Muscle layer of duodenum (tissue), 2 donors: ENCODE measurements around the gene PDE1A.
A peak's percentile ranks its signal among the peaks of the same experiment; 100 is the strongest.

Source experiments
- H3K27ac ChIP-seq: one replicate; pipeline ENCODE4 v1.7.0; 2013; ENCODE audit warnings: mild to moderate bottlenecking, low read length
- H3K27me3 ChIP-seq: one replicate; pipeline ENCODE4 v1.7.0; 2013; ENCODE audit warnings: low read depth, mild to moderate bottlenecking, control low read depth, low read length
- H3K36me3 ChIP-seq, 2 donors: one replicate each; pipeline ENCODE4 v1.7.0; 2013; ENCODE audit warnings: low read length in 2 of 2, control low read depth in 1 of 2, mild to moderate bottlenecking in 1 of 2; ENCODE audit not compliant: insufficient read depth in 2 of 2, control insufficient read depth in 1 of 2
- H3K4me1 ChIP-seq, 2 donors: one replicate each; pipeline ENCODE4 v1.7.0; 2013; ENCODE audit warnings: low read length in 2 of 2, mild to moderate bottlenecking in 2 of 2, control low read depth in 1 of 2, moderate library complexity in 1 of 2; ENCODE audit not compliant: insufficient read depth in 2 of 2, control insufficient read depth in 1 of 2
- H3K4me3 ChIP-seq, 2 donors: one replicate each; pipeline ENCODE4 v1.7.0; 2013; ENCODE audit warnings: low read length in 2 of 2, low read depth in 1 of 2, mild to moderate bottlenecking in 1 of 2
- H3K9me3 ChIP-seq, 2 donors: one replicate each; pipeline ENCODE4 v1.7.0; 2013; ENCODE audit warnings: low read length in 2 of 2, control low read depth in 1 of 2, mild to moderate bottlenecking in 1 of 2; ENCODE audit not compliant: control insufficient read depth in 1 of 2
- donor health status: healthy.

Gene PDE1A

DNA sequence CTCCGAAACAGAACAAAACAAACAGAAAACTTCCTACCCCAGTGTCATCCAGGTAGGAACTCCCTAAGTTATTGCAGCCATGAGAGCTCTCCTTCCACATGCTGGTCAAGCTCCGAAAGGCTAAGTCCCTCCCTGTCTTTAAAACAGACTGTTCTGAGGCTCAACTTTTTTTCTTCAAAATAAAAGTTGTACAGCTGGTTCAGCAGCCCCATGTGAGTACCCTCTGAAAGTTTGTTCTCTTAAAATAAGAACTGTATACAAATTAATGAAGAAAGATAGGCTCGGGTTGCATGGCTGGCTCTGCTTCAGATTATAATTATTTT, at the start of gene PDE1A:
Gene PDE1A (minus strand): TSS at position 119 of the 323 bp plus-strand sequence.
- H3K27me3 ChIP-seq: no peaks in the 10 kb centered on the region
- H3K36me3 ChIP-seq: no peaks in the 10 kb centered on the region
- H3K4me1 ChIP-seq: no peaks in the 10 kb centered on the region
- peak within 1 kb of the TSS; percentile 80 for H3K27ac ChIP-seq
- H3K9me3 ChIP-seq: peaks cover 0 to 4% of the 10 kb centered on the region in 2 donors
- peak within 1 kb of the TSS; percentile 68 to 73 for H3K4me3 ChIP-seq

DNA sequence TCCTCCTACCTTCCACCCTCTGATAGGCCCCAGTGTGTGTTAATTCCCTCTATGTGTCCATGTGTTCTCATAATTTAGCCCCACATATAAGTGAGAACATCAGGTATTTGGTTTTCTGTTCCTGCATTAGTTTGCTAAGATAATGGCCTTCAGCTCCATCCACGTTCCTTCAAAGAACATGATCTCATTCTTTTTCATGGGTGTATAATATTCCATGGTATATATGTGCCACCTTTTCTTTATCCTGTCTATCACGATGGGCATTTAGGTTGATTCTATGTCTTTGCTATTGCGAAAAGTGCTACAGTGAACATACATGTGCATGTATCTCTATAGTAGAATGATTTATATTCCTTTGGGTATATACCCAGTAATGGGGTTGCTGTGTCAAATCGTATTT, 46.8 kb upstream of the PDE1A start:
- Histone ChIP-seq H3K9me3 (peaks cover 0 to 3% of the 10 kb centered on the region in 2 donors), H3K4me3 (no peak overlapping the region), H3K27me3 (no peaks in the 10 kb centered on the region), H3K4me1 (no peaks in the 10 kb centered on the region), H3K36me3 (no peaks in the 10 kb centered on the region), H3K27ac (no peak overlapping the region)

DNA sequence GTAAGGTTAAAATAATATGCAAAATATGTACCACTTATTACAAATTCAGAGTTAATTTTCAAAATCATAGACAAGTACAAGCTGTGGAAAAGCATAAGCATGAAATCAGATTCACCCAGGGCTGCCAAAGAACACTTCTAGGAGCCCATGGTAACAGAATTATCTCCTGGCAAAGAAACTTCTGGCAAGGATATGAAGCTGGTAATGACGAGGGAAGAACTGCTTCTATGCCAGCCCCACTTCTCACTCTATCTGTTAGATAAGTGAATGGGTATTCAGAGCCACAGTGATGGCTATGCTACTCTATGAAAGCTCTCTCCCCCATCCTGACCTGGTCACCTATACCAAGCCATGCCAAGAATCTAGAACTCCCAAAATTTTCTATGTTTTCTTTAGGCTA, 36.9 kb upstream of the PDE1A start:
- Histone ChIP-seq H3K9me3 (peaks cover 0 to 4% of the 10 kb centered on the region in 2 donors), H3K27ac (no peak overlapping the region), H3K27me3 (no peaks in the 10 kb centered on the region), H3K36me3 (no peaks in the 10 kb centered on the region), H3K4me3 (no peak overlapping the region), H3K4me1 (no peaks in the 10 kb centered on the region)

DNA sequence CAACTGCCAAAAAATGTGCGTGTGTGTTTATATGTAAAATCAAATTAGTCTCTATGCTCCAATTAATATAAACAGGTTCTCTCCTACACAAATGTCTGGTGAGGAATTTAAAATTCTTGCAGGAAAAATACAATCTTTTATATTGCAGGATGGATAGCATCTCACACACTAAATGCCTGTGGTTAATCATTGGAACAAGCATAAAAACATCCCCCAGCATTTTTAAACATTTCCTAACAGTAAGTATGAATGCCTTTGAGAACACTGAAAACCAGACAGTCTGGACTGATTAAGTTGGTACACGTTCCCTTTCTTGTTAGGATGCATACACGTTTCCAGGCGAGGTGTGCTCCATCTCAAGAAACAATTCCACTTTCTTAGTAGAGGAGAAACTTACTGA, 29.9 kb upstream of the PDE1A start:
- Histone ChIP-seq H3K4me1 (peaks cover 0 to 6% of the 10 kb centered on the region in 2 donors), H3K36me3 (no peaks in the 10 kb centered on the region), H3K27ac (no peak overlapping the region), H3K27me3 (no peaks in the 10 kb centered on the region), H3K9me3 (no peaks in the 10 kb centered on the region), H3K4me3 (no peak overlapping the region)

DNA sequence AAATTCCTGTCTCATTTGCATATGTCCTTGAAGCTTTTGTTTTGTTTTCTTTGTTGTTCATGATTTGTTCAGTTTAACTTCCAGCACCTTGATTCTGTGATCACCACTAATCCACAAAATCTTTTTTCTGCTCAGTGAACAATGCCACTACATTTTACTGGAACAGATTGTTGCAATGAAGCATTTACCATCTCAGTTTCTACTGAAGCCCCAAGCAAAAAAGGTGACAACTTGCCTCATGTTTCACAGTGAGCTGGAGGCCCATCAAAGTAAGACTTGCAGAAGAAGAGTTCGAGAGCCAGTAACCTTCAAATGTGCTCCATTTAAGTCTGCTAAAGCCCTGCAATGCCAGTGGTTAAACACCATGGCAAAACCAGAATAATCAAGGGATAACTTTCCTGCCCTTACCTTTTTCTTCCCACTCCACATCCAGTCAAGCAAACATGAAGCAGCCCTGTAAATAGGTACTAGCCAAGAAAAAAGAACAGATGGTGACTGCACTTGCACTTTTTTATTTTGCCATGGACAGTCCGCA, 25.7 kb upstream of the PDE1A start:
- Histone ChIP-seq H3K9me3 (no peaks in the 10 kb centered on the region), H3K27me3 (no peaks in the 10 kb centered on the region), H3K27ac (no peak overlapping the region), H3K36me3 (no peaks in the 10 kb centered on the region), H3K4me1 (peaks cover 0 to 6% of the 10 kb centered on the region in 2 donors), H3K4me3 (no peak overlapping the region)

DNA sequence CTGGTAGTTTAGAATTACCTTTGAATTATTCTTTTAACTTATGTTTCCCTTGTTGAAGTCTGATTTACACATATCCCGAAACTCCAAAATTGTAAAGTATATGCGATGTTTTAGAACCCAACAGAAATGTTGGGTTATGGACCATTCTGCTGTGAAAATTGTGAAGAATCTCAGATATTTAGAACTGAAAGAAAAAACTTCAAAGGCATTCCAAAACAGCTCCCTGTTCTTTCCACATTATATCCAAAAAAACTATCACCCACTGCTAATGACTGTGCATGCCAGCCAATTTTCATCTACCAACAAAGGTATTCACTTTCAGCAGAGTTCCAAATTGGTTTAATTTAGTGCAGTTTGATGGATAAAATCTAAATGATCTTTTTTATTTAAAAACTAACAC, 21.5 kb upstream of the PDE1A start:
- Histone ChIP-seq H3K27ac (no peak overlapping the region), H3K4me3 (no peak overlapping the region), H3K9me3 (no peaks in the 10 kb centered on the region), H3K36me3 (no peaks in the 10 kb centered on the region), H3K4me1 (no peaks in the 10 kb centered on the region), H3K27me3 (no peaks in the 10 kb centered on the region)

DNA sequence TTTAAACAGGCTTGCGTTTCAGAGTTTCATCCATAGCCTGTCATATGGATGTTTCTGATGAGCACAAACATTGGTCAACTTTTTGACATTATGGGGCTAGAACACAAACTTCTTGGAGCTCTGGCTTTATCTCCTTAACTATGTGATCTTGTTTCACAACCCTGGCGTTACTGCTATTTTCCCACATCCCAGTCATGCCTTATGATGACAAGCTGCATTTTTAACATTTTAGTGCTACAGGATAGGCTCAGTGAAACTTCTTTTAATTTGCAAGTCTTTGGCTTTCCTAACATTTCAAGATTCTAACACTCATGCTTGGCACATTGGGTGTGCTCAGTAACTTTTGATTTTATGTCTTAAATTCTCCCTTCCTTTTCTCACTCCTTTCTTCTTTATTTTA, 21.0 kb upstream of the PDE1A start:
- H3K9me3 ChIP-seq: no peaks in the 10 kb centered on the region
- no peaks in the 10 kb centered on the region for H3K36me3 ChIP-seq
- no peaks in the 10 kb centered on the region for H3K27me3 ChIP-seq
- no peak overlapping the region for H3K4me3 ChIP-seq
- H3K27ac ChIP-seq: no peak overlapping the region
- H3K4me1 ChIP-seq: no peaks in the 10 kb centered on the region

DNA sequence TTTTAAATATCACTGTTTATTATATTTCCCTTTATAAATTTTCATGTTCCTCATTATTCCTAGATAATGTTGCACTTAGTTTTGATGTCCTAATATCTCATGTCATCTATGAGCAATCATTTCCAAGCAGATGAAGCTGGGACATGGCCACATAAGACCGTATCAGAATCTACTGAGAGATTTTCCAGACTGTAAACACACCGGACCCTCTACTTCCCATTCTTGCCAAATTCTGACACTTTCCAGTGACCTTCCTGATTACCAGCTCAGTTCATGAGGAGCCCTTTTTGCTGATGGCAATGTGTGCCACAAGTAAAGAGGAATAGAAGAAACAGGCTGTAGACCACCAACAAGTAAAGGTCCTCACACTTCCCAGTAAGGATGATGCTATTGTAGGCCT, 20.3 kb upstream of the PDE1A start:
- Histone ChIP-seq H3K4me3 (no peak overlapping the region), H3K9me3 (no peaks in the 10 kb centered on the region), H3K36me3 (no peaks in the 10 kb centered on the region), H3K27me3 (no peaks in the 10 kb centered on the region), H3K27ac (no peak overlapping the region), H3K4me1 (no peaks in the 10 kb centered on the region)

DNA sequence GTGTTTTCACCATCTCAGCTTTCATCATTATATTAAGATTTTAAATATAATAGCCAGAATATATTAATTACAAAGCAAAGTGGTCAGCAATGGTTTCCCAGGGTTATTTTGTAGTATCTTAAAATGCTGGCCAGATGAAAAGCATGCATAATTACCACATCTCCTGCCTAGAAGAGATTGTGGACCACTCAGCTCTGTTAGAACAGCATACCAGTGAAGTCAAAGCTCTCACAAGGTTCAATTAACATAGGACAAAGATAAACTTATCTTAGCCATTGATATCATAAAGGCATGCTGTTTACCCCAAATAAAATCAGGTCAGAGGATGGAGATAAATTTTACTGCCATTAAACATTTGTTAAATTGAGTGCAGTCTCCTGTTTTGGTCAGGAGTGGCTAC, 19.3 kb upstream of the PDE1A start:
- no peaks in the 10 kb centered on the region for H3K9me3 ChIP-seq
- H3K4me3 ChIP-seq: no peak overlapping the region
- H3K27ac ChIP-seq: no peak overlapping the region
- H3K27me3 ChIP-seq: no peaks in the 10 kb centered on the region
- no peaks in the 10 kb centered on the region for H3K36me3 ChIP-seq
- no peaks in the 10 kb centered on the region for H3K4me1 ChIP-seq

DNA sequence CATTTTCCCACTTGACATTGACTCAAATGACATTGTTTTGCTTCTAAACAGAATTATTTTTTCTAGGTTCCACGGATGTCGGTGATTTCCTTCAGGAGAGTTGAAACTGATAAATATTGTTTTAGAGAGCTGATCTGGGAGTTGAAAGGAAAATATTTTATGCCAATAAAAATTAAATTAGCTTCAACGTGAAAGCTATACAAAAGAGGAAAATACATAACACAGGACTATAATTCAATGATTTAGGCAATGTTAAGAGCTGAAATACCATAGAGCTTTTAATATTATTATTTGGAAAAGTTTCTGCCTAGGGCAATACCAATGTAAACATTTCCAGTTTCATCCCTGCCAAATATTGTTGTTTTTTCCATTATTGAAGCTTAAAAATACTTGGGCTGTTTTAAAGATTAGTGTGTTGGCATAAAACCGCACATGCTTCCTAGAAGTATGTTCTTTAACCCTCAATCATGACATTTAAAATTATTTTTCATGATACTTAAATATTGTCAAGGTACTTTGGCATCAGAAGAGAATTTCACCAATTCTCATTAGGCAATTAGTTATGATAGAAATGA, 18.6 kb upstream of the PDE1A start:
- H3K36me3 ChIP-seq: no peaks in the 10 kb centered on the region
- H3K27me3 ChIP-seq: no peaks in the 10 kb centered on the region
- H3K9me3 ChIP-seq: no peaks in the 10 kb centered on the region
- H3K27ac ChIP-seq: no peak overlapping the region
- no peaks in the 10 kb centered on the region for H3K4me1 ChIP-seq
- H3K4me3 ChIP-seq: no peak overlapping the region

DNA sequence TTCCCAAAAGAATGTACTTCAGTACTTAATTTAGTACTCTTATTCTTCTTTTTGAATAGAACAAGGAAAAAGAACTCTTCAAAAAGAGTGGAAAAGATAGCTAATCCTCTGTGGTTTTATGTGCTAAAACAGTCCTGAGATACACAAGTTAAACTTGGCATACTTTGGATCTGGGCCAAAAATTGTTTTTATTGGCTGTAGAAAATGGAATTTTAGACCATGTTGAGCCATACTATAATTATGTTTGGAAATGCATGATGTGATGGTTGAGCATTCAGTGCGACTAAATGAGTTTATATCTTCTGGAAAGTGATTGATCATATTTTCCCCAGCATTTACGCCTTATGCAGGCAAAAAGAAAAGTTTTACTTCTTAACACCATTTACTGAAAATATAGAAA, 18.0 kb upstream of the PDE1A start:
- Histone ChIP-seq H3K9me3 (no peaks in the 10 kb centered on the region), H3K4me3 (no peak overlapping the region), H3K27ac (no peak overlapping the region), H3K4me1 (no peaks in the 10 kb centered on the region), H3K36me3 (no peaks in the 10 kb centered on the region), H3K27me3 (no peaks in the 10 kb centered on the region)

DNA sequence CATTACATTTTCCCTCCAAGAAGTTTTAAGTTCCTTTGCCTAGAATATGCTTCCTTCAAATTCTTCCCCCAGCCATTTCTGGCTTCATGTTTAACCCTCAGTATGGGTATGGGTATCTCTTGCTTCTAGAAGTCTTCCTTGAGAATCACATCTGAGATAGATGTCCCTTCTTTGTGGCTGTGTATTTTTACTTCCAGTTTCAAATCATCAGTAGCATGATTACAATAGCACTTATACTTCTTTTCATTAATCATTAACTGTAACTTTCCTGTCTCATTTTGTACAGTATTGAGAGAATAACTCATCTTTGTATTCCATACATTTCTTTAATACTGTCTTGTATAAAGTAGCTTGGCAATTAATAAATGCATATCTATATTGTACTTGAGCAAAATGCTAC, 17.3 kb upstream of the PDE1A start:
- H3K27me3 ChIP-seq: no peaks in the 10 kb centered on the region
- H3K4me3 ChIP-seq: no peak overlapping the region
- H3K27ac ChIP-seq: no peak overlapping the region
- no peaks in the 10 kb centered on the region for H3K36me3 ChIP-seq
- no peaks in the 10 kb centered on the region for H3K4me1 ChIP-seq
- H3K9me3 ChIP-seq: no peaks in the 10 kb centered on the region
